Jurkat, Clone E6-1 (cell line): ENCODE results near the gene PGM2L1.

Experiments used
- DNase-seq: peaks from one replicate; pipeline ENCODE4 v3.0.0-alpha.2; 2011; ENCODE audit warnings: low read depth, low spot score
- H3K4me3 ChIP-seq: 2 replicates; pipeline ENCODE4 v1.5.1; 2011; ENCODE audit warnings: mild to moderate bottlenecking, low read length, control low read depth, moderate library complexity

PGM2L1 gene

GRCh38 chr11:74316772-74317505, 81.3 kb downstream of the PGM2L1 start:
- DNase-seq: no peak
- H3K4me3 ChIP-seq: no peak overlapping the region

DNA sequence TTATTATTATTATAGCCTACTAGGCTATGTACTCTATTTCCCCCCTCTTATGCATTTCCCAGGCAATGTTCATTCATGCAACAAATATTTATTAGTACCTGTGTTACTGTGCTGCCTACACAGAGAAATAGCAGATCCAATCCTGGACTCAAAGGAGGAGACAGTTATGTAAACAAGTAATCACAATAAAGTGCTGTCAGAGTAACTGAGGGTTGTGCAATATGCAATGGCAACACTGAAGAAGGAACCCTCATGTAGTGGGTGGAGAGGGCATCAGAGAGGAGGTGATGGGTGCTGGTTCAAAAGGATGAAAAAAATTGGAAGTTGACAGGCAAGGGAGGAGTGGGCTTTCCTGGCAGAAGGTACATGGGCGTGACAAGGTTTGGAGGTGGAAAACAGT, 85.9 kb downstream of the PGM2L1 start:
- H3K4me3 ChIP-seq: no peak overlapping the region
- DNase-seq: no peak

DNA sequence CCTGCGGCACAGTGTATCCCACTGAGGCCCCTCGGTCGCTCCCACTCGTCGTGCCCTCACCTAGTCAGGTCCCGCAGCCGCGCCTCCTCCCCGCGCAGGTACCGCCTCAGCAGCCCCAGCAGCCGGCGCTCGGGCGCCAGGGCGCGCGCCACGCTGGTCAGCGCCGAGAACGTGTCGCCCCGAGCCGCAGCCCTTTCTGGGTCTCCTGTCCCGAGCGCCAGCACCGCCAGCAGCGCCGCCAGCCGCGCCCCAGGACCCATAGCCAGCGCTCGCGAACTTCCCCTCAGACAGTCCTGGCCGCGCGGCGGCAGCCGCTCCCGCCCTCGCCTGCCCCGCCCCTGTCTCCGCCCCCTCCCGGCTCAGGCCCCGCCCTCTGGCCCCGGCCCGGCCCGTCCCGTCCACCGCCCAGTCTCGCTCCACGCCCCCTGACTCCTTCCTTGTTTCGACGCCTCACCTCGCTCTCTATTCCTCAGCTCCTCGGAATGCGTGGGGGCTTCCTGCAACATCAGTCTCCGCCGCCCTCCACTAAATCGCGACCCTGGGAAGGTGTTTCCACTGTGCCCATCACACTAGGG, 86.8 kb downstream of the PGM2L1 start, which contains the start of gene P4HA3:
P4HA3 (minus strand) TSS at position 289 of the 575 bp plus-strand sequence; CDS start at position 260, 29 bp downstream.
- no peak within 1 kb of the TSS for H3K4me3 ChIP-seq
- DNase-seq: no peak

GRCh38 chr11:74310857-74311256, 87.4 kb downstream of the PGM2L1 start:
- no peak for DNase-seq
- H3K4me3 ChIP-seq: no peak overlapping the region

GRCh38 chr11:74307434-74307833, 90.8 kb downstream of the PGM2L1 start:
- no peak overlapping the region for H3K4me3 ChIP-seq
- peak; percentile 62 for DNase-seq

- no peak overlapping the region for H3K4me3 ChIP-seq
- peak; percentile 50 for DNase-seq
Measured at GRCh38 chr11:74306435-74307175, 91.6 kb downstream of the PGM2L1 start.

DNA sequence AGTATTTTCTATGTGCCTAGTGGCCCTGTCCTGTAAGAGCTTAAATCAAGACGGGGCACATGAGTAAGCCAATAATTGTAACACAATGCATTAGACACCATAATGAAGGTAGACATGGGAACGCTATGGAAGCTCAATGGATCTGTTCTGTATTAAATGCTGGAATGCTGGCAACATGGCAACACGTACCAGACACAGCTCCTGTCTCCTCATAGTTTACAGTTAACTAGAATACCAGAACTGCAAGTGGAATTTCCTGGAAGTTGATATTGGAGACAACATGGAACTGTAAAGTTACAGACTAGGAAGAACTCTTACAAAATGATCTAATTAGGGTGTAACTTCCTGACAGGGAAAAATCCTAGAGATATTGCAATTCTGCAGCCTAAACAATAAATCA, 99.2 kb downstream of the PGM2L1 start:
- DNase-seq: no peak
- no peak overlapping the region for H3K4me3 ChIP-seq

- H3K4me3 ChIP-seq: no peak overlapping the region
- no peak for DNase-seq
Measured at GRCh38 chr11:74297484-74297883, 100.7 kb downstream of the PGM2L1 start.

DNA sequence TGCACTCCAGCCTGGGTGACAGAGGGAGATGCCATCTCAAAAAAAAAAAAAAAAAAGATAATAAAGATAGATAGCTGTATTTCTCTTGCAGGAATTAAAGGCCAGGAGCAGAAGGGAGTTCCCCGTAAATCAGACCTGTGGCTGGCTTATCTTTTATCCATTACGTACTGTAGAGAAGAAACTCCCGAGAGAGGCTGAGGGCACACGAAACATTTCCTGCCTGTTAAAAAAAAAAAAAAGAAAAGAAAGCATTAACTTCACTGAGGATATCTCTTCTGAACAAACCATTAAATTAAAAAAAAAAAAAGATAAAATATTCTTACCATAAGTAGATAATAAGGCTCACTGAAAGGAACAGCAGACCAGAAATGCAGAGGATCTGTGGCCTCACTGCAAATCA, 109.3 kb downstream of the PGM2L1 start:
- H3K4me3 ChIP-seq: no peak overlapping the region
- no peak for DNase-seq

DNA sequence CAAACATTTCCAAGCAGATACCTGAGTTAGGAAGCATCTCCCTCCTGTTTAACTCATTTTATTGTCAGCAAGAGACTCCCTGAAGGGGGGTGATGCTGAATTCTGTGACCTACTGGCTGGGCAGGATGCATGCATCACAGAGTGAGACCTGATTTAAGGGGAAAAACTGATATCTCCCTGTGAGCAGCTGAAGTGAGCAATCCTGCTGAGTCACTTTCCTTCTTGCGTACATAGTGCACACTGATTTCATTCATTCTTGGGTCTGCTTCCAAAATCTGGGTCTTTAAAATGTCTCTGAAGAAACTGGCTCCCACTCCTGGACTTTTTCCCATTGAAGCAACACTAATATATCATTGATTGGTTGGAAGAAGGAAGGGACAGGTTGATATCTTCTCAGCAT, 110.1 kb downstream of the PGM2L1 start:
- DNase-seq: no peak
- H3K4me3 ChIP-seq: no peak overlapping the region

DNA sequence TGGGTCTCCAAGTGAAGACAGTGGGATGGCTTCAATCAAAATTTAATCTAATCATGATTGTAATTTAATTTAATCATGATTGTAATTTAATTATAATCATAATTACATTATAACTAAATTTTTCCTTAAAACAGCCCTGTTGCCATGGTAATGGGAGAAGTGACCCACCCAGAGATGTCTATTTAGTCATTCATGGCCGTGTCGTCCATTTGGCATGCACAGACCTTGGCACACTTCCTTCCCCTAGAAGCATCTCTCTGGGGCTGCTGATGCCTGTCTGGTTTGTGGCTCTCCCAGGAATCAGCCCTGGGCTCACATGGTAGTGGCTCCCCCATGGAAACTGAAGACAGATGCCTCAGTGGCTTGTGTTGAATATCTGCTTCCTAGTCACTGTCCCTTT, 113.8 kb downstream of the PGM2L1 start:
- no peak overlapping the region for H3K4me3 ChIP-seq
- DNase-seq: no peak

GRCh38 chr11:74283580-74284180, 114.6 kb downstream of the PGM2L1 start:
- no peak for DNase-seq
- H3K4me3 ChIP-seq: no peak overlapping the region

GRCh38 chr11:74282914-74283371, 115.3 kb downstream of the PGM2L1 start:
- H3K4me3 ChIP-seq: no peak overlapping the region
- DNase-seq: peak; percentile 44

DNA sequence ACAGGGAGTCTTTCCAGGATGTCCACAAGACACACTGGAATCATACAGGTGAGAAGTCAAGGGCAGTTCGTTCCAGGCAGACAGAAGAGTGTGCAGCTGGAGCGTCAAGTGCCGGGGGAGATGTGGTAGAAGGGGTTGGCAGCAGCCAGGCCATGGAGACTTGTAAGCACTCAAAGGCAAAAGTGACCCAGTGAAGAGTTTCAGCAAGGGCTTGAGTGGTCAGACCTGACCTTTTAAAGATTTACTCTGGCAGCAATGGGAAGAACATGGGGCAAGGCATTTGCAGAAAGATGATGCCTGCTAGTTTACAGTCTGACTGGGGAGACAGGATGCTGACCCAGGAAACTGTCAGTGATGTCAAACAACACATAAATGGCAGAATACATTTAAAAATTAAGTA, 115.8 kb downstream of the PGM2L1 start:
- DNase-seq: no peak
- no peak overlapping the region for H3K4me3 ChIP-seq

GRCh38 chr11:74280494-74280893, 117.7 kb downstream of the PGM2L1 start:
- no peak for DNase-seq
- no peak overlapping the region for H3K4me3 ChIP-seq
